Right lobe of liver (tissue), 4 donors: ENCODE data around the gene PIEZO2.

Experiments
- CTCF ChIP-seq, 4 donors: fragments of 200-600 bp in 3 of 4; fragments of 450-650 bp in 1 of 4; IDR thresholded peaks; one replicate each; pipeline versions ENCODE4 v1.5.1 to v1.8.0; 2016 to 2022; ENCODE audit warnings: antibody characterized with exemption in 4 of 4, mild to moderate bottlenecking in 2 of 4
- POLR2A ChIP-seq: fragments of 450-650 bp; IDR thresholded peaks from one replicate; pipeline ENCODE4 v1.6.1; 2017; ENCODE audit warnings: antibody characterized with exemption, mild to moderate bottlenecking
- donor health status: DM: no; HTN: no; CAD: no.
- donor health status: DM: no; HTN: no; CAD: no.
- donor health status: DM: no; HTN: yes; CAD: no.

- TF ChIP-seq CTCF (IDR thresholded peaks at IDR 0.05) (no peak), POLR2A (no peak)
These were observed 96.6 kb downstream of the PIEZO2 start for GRCh38 chr18:11052800-11053199.
